ENCODE results near the gene IFNA7.
"Not testable (repeated sequence)": the region's sequence is repeated elsewhere in the genome, so short reads cannot be mapped to it uniquely, and the experiment has no call there.

IFNA7 gene

DNA sequence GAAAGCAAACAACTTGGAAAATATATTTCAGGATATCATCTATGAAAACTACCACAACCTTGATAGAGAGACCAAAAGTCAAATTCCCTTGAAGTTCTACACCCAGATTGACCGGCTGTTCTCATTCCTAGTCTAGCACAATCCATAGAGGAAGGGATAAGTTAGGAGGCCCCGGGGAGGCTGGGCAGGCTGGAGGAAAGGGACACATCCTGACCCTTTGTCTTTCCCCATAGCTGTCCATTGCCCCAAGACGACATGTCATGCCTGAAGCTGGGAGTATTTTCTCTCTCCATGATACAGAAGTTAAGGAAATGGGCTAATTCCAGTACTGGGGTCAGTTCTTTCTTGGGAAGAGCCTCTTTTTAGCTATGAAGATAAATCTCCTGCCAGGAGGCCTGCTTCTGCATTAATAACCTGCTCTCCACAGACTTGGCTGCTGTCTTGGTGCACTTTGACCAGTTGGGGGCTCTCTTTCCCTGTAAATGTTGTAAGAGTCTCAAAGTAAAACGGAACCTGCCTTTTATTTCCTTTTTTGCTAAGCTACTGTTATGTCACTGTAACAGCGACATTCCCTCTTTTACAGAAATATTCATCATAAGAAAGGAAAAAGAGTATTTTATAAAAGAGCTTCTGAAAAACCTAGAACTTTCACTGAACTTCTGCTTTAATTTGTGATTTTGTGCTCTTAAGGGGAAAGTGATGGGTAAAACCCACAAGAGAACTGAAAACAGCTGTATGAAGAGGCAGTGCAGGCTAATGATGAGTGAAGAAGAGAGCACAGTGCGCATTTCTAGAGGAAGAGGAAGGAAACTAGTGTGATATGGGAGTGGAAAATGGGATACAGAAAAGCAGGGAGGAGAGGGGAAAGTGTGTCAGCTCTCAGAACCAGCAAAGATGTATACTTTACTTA is 6.9 kb downstream of the IFNA7 start:
- DNase-seq (ENCODE audit: low read depth); H3K4me3 ChIP-seq (ENCODE audit: low read length): not testable (repeated sequence)
- TF ChIP-seq, protein P1, sequence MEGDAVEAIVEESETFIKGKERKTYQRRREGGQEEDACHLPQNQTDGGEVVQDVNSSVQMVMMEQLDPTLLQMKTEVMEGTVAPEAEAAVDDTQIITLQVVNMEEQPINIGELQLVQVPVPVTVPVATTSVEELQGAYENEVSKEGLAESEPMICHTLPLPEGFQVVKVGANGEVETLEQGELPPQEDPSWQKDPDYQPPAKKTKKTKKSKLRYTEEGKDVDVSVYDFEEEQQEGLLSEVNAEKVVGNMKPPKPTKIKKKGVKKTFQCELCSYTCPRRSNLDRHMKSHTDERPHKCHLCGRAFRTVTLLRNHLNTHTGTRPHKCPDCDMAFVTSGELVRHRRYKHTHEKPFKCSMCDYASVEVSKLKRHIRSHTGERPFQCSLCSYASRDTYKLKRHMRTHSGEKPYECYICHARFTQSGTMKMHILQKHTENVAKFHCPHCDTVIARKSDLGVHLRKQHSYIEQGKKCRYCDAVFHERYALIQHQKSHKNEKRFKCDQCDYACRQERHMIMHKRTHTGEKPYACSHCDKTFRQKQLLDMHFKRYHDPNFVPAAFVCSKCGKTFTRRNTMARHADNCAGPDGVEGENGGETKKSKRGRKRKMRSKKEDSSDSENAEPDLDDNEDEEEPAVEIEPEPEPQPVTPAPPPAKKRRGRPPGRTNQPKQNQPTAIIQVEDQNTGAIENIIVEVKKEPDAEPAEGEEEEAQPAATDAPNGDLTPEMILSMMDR (conservative IDR thresholded peaks at IDR 0.05; ENCODE audit: low read depth, low read length) = peak; percentile 66

DNA sequence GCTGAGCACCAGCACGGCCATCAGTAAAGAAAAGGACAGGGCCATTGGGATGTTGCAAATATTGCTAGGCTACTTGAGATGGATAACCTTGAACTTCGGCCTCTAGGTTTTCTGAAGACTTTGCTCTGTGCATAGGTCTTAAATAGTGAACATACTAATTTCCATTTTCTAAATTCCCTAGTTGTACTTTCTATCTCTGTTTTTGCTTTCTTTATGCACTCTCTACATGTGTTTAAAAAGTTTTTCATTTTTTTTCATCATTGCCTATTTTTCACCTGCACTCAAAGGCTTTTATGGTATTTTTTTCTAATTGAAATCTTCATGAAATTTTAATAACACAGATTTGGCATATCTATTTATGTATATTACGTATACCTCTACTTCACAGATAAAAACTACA is 14.5 kb downstream of the IFNA7 start, which contains the start of gene IFNA4:
TSS of gene IFNA4 (minus strand) at position 101 of the 400 bp plus-strand sequence. CDS start at position 45, 56 bp downstream.
- DNase-seq (ENCODE audit: low read depth) = not testable (repeated sequence)

DNA sequence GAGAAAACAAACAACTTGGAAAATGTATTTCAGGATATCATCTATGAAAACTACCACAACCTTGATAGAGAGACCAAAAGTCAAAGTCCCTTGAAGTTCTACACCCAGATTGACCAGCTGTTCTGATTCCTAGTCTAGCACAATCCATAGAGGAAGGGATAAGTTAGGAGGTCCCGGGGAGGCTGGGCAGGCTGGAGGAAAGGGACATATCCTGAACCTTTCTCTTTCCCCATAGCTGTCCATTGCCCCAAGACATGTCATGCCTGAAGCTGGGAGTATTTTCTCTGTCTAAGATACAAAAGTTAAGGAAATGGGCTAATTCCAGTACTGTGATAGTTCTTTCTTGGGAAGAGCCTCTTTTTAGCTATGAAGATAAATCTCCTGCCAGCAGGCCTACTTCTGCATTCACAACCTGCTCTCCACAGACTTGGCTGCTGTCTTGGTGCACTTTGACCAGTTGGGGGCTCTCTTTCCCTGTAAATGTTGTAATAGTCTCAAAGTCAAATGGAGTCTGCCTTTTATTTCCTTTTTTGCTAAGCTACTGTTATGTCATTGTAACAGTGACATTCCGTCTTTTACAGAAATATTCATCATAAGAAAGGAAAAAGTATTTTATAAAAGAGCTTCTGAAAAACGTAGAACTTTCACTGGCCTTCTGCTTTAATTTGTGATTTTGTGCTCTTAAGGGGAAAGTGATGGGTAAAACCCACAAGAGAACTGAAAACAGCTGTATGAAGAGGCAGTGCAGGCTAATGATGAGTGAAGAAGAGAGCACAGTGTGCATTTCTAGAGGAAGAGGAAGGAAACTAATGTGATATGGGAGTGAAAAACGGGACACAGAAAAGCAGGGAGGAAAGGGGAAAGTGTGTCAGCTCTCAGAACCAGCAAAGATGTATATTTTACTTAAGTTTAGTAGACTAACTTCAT is 18.9 kb downstream of the IFNA7 start:
- DNase-seq (ENCODE audit: low read depth); H3K4me3 ChIP-seq (ENCODE audit: low read length): not testable (repeated sequence)
- TF ChIP-seq, protein P1 (conservative IDR thresholded peaks at IDR 0.05; ENCODE audit: low read depth, low read length) = peak; percentile 67

More for the DNA sequence above, 14.5 kb downstream of the IFNA7 start, which contains the start of gene IFNA4:
- H3K4me3 ChIP-seq (ENCODE audit: low read length) = not testable (repeated sequence)

DNA sequence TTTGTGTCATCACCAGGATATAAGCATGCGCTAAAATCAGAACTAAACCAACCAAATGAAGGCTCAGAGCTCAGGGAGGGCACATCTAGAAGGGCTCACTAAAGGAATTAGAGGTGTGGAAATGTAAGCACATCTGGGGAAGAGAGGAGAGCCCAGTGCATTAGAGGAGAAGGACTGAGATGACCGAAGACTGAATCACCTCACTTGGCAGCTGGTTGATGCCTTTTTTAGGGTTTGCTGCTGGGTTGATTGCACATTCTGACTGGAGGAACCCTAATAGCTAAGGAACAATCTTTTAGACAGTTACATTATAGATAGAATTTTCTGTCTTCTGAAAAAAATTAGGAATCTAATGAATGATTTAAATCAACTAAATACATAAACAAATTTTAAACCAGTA is 27.3 kb downstream of the IFNA7 start:
- DNase-seq (ENCODE audit: low read depth) = no peak
- TF ChIP-seq, protein P1 (conservative IDR thresholded peaks at IDR 0.05; ENCODE audit: low read depth, low read length) = no peak
- no peak overlapping the region for H3K4me3 ChIP-seq (ENCODE audit: low read length)

DNA sequence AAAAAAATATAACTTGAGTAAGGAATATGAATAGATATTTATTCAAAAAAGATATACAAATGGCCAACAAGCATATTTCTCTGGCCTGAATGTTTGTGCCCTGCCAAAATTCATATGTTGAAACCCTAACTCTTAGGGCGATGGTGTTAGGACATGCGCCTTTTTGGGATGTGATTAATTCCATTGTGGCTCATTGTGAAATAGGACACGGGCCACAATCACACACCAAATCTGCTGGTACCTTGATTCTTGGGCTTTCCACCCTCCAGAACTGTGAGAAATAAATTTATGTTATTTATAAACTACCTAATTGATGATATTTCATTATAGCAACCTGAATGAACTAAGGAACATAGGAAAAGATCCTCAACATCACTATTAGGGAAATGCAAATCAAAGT is 29.8 kb downstream of the IFNA7 start:
- H3K4me3 ChIP-seq (ENCODE audit: low read length) = no peak overlapping the region
- no peak for DNase-seq (ENCODE audit: low read depth)
- TF ChIP-seq, protein P1 (conservative IDR thresholded peaks at IDR 0.05; ENCODE audit: low read depth, low read length) = no peak

DNA sequence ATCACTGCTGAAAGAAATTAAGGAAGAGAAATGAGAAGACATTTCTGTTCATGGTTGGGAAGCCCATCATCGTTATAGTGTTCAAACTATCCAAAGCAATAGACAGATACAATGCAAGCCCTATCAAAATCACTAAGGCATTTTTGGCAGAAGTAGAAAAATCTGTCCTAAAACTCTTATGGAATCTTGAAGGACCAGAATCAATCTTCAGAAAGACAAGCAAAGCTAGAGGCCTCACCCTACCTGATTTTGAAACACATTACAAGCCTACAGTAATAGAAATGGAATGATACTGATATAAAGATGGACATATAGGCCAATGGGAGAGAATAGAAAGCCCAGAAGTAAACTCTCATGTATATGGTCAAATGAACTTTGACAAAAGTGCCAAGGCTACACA is 30.7 kb downstream of the IFNA7 start:
- H3K4me3 ChIP-seq (ENCODE audit: low read length) = no peak overlapping the region
- TF ChIP-seq, protein P1 (conservative IDR thresholded peaks at IDR 0.05; ENCODE audit: low read depth, low read length) = no peak
- DNase-seq (ENCODE audit: low read depth) = no peak

DNA sequence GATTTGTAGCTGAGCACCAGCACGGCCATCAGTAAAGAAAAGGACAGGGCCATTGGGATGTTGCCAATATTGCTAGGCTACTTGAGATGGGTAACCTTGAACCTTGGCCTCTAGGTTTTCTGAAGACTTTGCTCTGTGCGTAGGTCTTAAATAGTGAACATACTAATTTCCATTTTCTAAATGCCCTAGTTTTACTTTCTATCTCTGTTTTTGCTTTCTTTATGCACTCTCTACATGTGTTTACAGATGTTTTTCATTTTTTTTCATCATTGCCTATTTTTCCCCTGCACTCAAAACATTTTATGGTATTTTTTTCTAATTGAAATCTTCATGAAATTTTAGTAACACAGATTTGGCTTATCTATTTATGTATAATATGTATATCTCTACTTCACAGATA is 35.4 kb downstream of the IFNA7 start, which contains the start of gene IFNA21:
TSS of gene IFNA21 (minus strand) at position 101 of the 400 bp plus-strand sequence. CDS start at position 53, 48 bp downstream.
- not testable (repeated sequence) for H3K4me3 ChIP-seq (ENCODE audit: low read length); DNase-seq (ENCODE audit: low read depth)

Measured in retinal pigment epithelial cell (primary cell).